GM18519 (cell line): Measurements from ENCODE around the gene PLEKHH2.
"Not testable (repeated sequence)": the region's sequence is repeated elsewhere in the genome, so short reads cannot be mapped to it uniquely, and the experiment has no call there.

Source experiments
- ATAC-seq: cut with Tn5 transposase; IDR thresholded peaks from one replicate; pipeline ENCODE4 v1.9.1; 2021; ENCODE audit warnings: mild to moderate bottlenecking, moderate library complexity; ENCODE audit not compliant: unreplicated experiment, low FRiP score

PLEKHH2 gene

DNA sequence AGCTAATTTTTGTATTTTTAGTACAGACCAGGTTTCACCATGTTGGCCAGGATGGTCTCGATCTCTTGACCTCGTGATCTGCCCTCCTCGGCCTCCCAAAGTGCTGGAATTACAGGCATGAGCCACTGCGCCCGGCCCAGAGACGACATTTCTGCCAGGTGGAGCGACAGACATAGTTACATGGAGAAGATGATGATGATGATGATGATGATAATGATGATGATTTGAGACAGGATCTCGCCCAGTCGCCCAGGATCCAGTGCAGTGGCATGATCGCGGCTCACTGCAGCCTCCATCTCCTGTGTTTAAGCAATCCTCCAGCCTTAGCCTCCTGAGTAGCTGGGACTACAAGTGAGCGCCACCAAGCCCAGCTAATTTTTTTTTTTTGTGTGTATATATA lies 907 bp upstream of the PLEKHH2 start:
- not testable (repeated sequence) for ATAC-seq

DNA sequence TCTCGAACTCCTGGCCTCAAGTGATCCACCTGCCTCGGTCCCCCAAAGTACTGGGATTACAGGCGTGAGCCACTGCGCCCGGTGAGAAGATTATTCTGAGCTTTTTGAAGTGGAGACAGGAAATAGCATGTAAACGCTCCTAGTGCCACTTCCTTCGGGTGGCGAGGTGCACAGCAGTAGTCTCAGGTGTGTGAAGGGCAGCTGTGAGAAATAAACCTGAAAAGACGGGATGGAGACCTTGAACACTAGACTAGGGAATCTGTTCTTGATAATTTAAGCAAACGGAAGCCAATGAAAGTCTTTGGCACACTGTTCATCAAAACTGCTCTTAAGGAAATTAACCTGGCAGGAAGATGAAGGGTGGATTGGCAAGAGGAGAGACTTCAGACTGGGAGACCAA lies 439 bp upstream of the PLEKHH2 start:
- ATAC-seq = no peak

DNA sequence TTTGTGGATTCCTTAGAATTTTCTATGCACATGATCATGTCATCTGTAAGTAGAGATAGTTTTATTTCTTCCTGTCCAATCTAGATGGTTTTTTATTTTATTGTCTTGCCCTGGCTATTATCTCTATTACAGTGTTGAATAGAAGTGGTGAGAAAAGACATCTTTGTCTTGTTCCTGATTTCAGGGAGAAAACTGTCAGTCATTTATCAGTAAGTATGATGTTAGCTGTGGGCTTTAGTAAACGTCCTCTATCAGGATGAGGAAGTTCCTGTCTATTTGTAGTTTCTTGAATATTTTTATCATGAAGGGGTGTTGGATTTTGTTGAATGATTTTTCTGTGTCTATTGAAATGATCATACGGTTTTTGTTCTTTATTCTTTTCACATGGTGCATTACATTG lies 5.3 kb downstream of the PLEKHH2 start:
- no peak for ATAC-seq

DNA sequence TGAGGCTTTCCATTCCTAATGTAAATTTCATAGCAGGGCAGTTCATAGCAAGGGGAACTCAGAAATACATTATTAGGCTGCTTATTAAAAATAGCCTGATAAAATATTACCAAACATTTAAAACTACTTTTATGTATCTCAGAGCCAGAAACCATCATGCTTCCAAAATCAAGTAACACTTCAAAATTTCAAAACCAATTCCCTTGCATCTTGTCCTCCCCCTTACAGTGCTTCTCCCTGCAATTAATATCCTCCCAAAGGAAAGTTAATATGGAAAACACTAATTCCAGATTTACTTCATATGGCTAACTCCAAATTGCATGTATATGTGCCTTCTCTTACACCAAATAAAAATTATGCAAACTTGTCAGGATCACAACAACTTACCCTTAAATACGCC lies 6.6 kb downstream of the PLEKHH2 start:
- no peak for ATAC-seq

DNA sequence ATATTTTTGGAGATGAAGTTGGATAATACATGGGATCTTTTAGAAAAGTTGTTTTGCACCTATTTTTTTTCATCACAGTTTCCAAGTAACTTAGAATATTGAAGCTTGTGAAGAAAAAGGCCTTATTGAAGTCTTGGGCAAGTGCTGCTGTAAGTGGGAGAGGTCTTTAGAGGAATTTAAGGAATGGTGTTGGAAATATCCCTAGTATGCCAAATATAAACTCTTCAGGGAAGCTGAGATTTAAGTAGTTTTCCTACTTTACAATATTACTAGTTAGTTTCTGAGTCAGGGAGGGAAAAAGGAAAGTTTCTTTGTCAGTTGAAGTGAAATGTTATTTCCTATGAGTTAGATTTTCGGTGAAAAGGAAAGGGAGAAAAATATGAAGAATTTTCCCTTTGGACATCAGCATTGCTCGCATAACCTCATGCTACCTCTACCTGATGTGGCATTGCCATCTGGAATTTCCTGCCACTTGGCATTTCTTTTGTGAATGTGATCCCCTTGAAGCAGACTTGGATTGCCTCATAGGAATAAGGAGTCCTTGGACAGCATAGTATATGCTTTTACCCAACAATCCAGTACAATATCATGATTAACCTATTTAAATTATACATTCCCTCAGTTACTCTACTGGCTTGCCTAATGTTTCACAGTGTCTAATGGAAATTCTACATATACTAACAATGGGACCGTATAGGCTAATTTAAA lies 12.1 kb downstream of the PLEKHH2 start:
- no peak for ATAC-seq

DNA sequence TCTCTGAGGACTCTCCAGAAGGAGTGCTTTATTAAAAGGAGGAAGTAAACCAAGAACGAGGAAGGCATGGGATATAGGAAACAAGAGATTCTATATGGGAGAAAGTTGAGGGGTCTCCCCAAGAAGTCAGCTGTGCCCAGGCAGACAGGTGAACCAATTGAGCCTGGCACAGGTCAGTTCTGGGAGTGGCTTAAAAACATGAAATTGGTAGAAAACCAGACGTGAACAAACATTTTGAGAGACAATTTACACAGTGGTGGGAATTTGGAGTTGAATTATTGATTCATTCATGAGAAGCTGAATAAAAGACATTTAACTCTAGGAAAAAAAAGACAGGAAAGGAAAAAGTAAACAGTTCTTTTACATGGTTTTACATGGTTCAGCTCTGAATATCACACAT lies 16.4 kb downstream of the PLEKHH2 start:
- no peak for ATAC-seq

DNA sequence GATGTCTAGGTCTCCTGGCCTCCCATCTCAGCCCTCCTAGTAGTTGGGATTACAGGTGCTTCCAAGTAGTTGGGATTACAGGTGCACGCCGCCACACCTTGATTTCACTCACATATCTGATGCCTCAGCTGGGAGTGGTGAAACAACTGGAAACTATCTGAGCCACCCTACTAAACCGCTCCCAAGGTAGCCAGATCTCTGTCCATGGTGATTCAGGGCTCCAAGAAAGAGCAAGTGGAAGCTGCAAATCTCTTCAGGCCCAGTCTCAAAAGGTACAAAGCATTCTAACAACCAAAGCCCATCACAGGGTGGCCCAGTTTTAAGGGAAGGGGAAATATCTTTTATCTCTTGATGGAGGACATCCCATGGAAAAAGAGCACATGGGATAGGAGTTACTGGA lies 20.2 kb downstream of the PLEKHH2 start:
- ATAC-seq = no peak

DNA sequence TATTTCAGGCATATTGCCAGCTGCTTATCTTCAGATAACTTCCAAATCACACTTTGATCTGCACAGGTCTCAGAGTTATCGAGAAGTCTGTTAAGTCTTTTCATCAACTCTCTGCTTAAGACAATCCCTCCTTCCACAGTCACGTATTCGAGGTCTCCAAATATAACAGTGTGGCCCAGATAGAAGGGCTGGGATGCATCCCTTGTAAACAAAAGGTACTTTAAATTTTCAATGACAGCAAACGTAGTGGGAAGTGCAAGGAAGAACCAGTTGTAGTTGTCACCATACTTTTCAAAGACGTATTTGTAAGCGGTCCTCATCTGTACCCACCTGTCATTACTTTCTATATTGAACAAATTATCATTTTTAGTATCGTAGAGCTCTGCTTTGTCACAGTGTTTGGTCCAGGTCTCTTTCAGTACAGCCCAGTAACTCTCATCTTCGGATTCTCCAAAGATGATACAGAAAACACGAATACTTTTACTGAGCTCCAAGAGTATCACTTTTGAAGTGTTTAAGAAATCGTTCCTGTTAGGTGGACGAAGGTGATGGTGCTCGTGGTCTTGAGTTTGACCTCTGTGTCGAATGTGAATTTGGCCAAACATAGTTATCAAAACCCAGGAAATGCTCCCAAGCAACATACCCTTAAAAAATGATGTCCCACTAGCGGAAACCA lies 38.7 kb downstream of the PLEKHH2 start:
- no peak for ATAC-seq

DNA sequence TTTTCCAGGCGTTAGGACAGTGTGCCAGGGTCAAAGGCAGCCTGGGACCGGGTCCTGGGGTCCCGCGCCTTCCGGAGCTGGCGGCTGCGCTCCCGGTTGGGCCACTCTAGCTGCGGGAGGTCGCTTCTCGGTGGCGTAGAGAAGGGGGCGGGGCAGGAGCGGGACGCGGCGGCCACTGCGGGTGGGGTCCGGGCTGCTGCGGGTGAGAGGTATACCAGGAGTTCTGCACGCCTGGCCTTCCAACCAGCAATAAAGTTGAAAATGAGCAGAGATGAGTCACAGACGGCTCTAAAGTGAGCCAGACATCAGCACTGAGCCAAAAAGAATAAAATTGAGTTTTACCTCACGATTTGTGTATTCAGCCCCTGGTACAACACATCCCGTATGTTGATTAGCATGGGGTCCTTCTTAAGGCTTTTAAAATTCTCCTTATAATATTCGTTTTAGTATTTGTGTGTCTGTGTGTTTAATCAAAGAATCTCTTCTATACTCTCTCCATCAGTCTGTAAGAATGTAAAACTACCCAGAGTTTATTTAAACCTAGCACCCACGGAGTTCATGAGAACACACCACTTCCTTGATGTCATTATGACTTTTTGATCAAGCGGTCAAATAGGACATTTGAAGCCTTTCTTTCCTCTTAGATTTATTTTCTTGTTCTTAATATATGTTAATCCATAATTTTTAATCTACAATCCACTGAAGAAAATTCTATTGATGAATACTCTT lies 39.4 kb downstream of the PLEKHH2 start, which contains the start of gene C1GALT1C1L:
TSS of gene C1GALT1C1L (minus strand) at position 108 of the 729 bp plus-strand sequence. CDS start at position 1, 107 bp downstream.
- no peak for ATAC-seq

DNA sequence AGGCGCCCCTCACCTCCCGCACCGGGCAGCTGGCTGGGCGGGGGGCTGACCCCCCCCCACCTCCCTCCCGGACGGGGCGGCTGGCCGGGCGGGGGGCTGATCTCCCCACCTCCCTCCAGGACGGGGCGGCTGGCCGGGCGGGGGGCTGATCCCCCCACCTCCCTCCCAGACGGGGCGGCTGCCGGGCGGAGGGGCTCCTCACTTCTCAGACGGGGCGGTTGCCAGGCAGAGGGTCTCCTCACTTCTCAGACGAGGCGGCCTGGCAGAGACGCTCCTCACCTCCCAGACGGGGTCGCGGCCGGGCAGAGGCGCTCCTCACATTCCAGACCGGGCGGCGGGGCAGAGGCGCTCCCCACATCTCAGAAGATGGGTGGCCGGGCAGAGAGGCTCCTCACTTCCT lies 40.7 kb downstream of the PLEKHH2 start:
- ATAC-seq = not testable (repeated sequence)

DNA sequence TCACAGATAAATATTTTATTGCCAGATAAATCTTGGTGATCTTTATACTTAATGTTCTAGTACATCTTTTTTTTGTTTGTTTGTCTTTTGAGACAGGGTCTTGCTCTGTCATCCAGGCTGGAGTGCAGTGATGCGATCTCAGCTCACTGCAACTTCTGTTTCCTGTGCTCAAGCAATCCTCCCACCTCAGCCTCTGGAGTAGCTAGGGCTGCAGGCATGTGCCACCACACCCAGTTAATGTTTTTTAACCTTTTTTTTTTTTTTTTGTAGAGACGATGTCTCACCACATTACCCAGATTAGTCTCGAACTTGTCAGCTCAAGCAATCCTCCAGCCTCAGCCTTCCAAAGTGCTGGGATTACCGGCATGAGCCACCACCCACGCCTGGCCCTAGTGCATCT lies 48.3 kb downstream of the PLEKHH2 start:
- no peak for ATAC-seq

DNA sequence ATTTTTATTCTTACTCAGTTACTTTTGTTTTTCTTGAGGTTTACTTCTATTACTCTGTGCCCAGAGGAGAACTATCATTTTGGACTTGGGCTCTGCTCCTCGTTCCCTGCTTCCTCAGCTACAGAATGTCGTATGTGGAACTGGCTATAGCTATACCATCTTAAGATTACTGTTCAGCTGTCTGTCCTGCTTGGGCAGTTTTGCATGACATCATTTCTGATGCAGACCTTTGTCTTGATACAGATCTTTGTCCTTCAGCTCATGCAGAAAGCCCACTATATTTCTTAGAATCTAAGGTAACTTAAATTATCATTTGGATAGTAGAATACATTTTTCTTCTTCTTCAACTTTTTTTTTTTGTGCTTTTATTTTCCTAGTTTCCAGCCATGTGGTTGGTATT lies 52.9 kb downstream of the PLEKHH2 start:
- no peak for ATAC-seq

DNA sequence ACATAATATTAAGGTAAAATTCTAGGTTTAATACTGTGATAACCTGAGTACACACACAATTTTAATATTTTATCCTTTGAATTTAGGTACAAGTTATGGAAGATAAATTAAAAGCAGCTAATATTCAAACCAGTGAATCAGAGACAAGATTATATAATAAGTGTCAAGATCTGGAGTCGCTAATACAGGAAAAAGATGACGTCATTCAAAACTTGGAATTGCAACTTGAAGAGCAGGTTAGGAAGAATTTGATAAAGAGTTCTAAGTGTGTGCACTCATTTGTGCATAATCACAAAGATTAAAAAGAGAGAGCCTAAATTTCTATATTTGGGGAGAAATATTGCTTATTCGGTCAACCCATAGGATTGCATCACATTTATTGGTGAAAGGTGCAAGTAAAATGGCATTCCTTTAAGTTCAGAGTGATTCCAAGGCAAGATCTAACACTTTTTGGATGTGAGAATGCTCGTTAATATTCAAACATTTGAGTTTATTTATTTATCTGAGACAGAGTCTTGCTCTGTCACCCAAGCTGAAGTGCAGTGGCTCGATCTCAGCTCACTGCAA lies 55.5 kb downstream of the PLEKHH2 start:
- no peak for ATAC-seq

DNA sequence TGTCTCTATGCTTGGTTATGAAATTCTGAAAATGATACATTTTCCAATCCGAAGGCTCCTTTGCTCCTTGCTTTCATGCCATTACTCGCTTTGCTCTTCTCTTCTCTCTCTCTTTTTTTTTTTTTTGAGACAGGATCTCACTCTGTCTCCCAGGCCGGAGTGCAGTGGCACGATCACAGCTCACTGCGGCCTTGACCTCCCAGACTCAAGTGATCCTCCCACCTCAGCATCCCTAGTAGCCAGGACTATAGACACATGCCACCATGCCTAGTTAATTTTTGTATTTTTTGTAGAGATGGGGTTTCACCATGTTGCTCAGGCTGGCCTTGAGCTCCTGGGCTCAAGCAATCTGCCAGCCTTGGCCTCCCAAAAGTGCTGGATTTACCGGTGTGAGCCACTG lies 61.1 kb downstream of the PLEKHH2 start:
- not testable (repeated sequence) for ATAC-seq

DNA sequence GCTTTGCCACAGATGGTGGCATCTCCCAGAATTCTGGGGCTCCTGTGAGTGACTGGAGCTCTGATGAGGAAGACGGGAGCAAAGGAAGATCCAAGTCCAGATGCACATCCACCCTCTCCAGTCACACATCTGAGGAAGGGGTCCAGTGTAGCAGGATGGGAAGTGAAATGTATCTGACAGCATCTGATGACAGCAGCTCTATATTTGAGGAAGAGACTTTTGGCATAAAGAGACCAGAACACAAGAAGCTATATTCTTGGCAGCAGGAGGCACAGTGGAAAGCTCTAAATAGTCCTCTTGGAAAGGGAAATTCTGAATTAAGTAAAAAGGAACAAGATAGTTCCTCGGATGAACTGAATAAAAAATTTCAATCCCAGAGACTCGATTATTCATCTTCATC lies 62.7 kb downstream of the PLEKHH2 start:
- ATAC-seq = no peak

DNA sequence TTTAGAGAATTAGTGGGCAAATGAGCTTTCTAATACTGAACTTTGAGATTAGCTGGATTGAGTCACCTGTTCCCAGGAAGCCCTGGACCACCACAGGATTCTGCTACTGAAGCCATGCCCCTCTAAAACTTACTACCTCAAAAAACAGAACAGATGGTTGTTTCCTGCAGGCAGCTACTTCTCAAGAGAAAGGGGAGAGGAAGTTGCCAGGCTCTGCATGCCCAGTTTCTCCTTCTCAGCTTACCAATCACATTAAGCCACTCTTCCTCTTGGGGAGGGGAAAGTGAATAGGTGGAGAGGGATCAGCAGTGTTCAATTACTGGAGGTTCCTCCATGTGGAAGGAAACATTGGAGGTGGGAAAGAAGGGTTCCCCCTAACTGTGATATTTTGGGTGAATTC lies 64.1 kb downstream of the PLEKHH2 start:
- ATAC-seq = no peak

DNA sequence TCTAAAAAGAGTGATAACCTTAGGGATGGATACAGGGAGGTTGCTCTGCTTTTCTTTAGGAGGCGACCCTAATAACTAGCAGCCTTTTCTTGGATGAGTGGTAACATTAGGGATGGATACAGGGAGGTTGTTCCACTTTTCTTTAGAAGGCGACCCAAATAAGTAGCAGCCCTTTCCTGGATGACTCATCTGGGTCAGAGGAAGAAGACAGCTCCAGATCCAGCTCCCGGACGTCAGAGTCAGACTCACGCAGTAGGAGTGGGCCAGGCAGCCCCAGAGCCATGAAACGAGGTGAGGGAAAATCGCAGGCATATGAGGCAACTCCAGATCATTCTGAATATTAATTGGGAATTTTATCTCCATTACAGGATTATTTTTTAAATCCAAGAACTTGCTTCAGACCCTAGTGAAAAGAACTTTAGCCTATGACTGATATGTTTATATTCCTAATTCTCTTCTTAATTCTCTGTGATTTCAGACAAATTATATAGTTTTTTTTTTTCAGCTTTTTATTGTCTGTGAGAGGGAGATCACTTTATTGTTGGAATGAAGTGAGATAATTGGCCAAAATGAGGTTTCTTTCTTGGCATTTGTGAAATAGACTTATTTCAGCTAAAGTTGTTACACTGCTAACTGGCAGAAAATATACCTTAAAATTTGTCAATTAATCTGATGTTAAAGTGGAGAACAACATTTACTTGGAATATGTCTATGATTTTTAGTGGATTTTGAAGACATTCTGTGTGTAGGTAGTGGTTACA lies 70.4 kb downstream of the PLEKHH2 start:
- ATAC-seq = no peak

DNA sequence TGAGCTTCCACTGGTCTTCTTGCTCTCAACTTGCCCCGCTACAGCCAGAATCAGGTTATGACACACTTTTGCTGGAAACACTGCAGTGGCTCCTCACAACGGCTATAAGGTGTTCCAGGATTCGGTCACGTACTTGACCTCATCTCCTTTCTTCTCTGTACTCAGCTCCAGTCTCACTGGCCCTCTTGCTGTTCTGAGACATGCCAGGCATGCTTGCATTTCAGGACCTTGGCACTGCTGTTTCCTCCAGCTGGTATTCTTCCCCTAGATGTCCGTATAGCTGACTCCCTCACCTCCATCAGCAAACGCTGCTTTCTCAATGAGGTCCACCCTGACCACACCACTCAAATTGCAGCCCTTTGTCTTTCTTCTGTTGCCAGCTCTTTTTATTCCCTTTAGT lies 71.1 kb downstream of the PLEKHH2 start:
- no peak for ATAC-seq

DNA sequence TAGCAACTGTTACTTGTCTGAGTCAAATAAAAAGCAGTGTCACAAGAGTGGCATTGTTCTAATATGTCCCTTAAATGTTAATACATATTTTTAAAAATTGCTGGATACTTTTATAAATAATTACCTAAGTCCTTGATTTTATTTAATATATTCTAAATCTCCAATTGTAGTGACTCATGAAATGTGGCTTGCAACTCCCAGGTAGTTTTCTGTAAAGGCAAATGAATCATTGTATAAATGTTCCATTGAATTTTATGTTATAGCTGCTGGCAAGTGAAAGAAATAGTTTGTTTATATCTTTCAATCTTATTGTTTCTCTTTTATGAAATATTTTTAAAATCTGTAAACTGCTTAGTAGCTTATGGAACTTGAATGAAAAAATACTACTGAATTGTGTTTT lies 71.8 kb downstream of the PLEKHH2 start:
- ATAC-seq = no peak

DNA sequence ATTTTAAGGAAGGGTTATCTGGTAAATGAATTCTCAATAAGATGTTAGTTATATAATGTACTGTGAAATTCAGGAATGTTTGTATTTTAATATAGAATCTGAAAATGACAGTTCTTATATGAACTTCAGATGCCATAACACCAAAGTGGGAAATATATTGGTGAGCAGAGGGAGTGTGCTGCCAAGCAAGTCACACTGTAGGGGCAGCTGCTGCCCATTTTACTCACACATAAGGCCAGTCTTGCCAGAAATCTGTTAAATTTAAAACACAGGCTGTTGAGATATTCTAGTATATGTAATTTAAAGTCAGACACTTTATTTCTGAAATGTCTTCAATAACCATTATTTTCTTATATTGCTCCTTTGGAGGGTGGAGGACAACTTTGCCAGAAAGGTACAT lies 73.8 kb downstream of the PLEKHH2 start:
- no peak for ATAC-seq

DNA sequence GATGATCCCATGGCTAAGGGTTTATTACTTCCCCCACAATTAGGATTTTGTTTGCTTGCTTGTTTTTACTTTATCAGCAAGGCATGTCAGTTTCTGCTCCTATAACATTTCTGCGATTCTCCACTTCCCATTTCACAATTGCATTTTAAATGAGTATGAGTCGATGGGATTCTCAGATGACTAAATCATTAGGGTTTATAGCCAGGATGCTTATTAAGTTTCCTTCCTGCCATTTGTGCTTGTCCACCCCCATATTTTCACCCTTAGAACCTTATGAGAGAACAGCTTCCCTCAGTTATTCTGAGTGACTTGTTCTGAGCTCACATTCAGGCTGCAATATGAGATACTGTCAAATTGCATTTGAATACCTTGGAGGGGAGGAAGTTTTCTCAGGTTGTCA lies 77.1 kb downstream of the PLEKHH2 start:
- ATAC-seq = no peak
